Daoy (cell line): ENCODE results near the gene CHAT. TPM values are rescaled to one million over a fixed set of nuclear protein-coding genes. Genes with fewer than 3 reads are reported as not detected.

ENCODE experiments used
- DNase-seq: peaks from one replicate; pipeline ENCODE4 v3.0.0-alpha.2; 2015; ENCODE audit warnings: low read depth
- total RNA-seq: library from RNA; depleted of rRNA; stranded (reverse); fragments of >200 nt; shearing (Covaris generic); gene quantifications from 2 replicates; pipeline ENCODE4 v1.2.3, GENCODE V29; 2014

Gene CHAT
- total RNA-seq, 1 experiment from 2014 or later = not detected

GRCh38 chr10:49597426-49598163 is 16.2 kb upstream of the CHAT start:
- DNase-seq = no peak

GRCh38 chr10:49598164-49598856 is 15.5 kb upstream of the CHAT start:
- no peak for DNase-seq

GRCh38 chr10:49598986-49599385 is 14.9 kb upstream of the CHAT start:
- no peak for DNase-seq

GRCh38 chr10:49599546-49599945 is 14.3 kb upstream of the CHAT start:
- DNase-seq = no peak

- DNase-seq = no peak
These were observed 13.8 kb upstream of the CHAT start for GRCh38 chr10:49600046-49600445.

GRCh38 chr10:49600781-49601400 is 12.9 kb upstream of the CHAT start:
- no peak for DNase-seq

- no peak for DNase-seq
These were observed 12.0 kb upstream of the CHAT start for GRCh38 chr10:49601857-49602256.

- no peak for DNase-seq
These were observed 11.3 kb upstream of the CHAT start for GRCh38 chr10:49602380-49603023.

- no peak for DNase-seq
These were observed 8.5 kb upstream of the CHAT start for GRCh38 chr10:49605216-49605938.

- DNase-seq = no peak
These were observed 7.8 kb upstream of the CHAT start for GRCh38 chr10:49605939-49606509.

- peak; percentile 60 for DNase-seq
These were observed 6.8 kb upstream of the CHAT start for GRCh38 chr10:49606981-49607535.

- DNase-seq = no peak
These were observed 5.5 kb upstream of the CHAT start for GRCh38 chr10:49608166-49609005.

- no peak for DNase-seq
These were observed 4.9 kb upstream of the CHAT start for GRCh38 chr10:49609006-49609282.

GRCh38 chr10:49609283-49610113 is 4.3 kb upstream of the CHAT start:
- no peak for DNase-seq

GRCh38 chr10:49610114-49610457 is 3.8 kb upstream of the CHAT start, which contains the start of gene SLC18A3:
TSS of gene SLC18A3 (plus strand) at chr10:49610310. CDS start at chr10:49610741, 431 bp downstream.
- no peak for DNase-seq

- DNase-seq = no peak
These were observed 3.2 kb upstream of the CHAT start for GRCh38 chr10:49610458-49611165.

GRCh38 chr10:49611166-49611815 is 2.5 kb upstream of the CHAT start:
- DNase-seq = no peak

GRCh38 chr10:49611816-49612512 is 1.9 kb upstream of the CHAT start:
- DNase-seq = no peak
